HG03159 (cell line): ENCODE results near the gene MED12.

ENCODE experiments used
- ATAC-seq: cut with Tn5 transposase; IDR thresholded peaks from one replicate; pipeline ENCODE4 v1.9.1; 2021; ENCODE audit warnings: mild to moderate bottlenecking, moderate library complexity; ENCODE audit not compliant: unreplicated experiment

MED12 gene

GRCh38 chrX:71191248-71191647 is 72.9 kb downstream of the MED12 start:
- ATAC-seq, result no peak
